Neuron (in vitro differentiated cells): ENCODE measurements around the gene LUZP2.

ENCODE experiments used
- H2AFZ ChIP-seq: one replicate; pipeline ENCODE4 v1.6.1; 2013; ENCODE audit warnings: low read depth, mild to moderate bottlenecking, inconsistent platforms, low read length, moderate library complexity
- H3K27me3 ChIP-seq: one replicate; pipeline ENCODE4 v1.6.1; 2013; ENCODE audit warnings: low read length; ENCODE audit not compliant: insufficient read depth
- H3K36me3 ChIP-seq: one replicate; pipeline ENCODE4 v1.6.1; 2013; ENCODE audit warnings: low read length; ENCODE audit not compliant: insufficient read depth
- H3K4me1 ChIP-seq: one replicate; pipeline ENCODE4 v1.6.1; 2013; ENCODE audit warnings: low read length; ENCODE audit not compliant: insufficient read depth
- H3K4me3 ChIP-seq: 2 replicates; pipeline ENCODE4 v1.5.1; 2013; ENCODE audit warnings: mild to moderate bottlenecking, low read length, moderate library complexity
- H3K9me3 ChIP-seq: one replicate; pipeline ENCODE4 v1.6.1; 2013; ENCODE audit warnings: low read length

Gene LUZP2

DNA sequence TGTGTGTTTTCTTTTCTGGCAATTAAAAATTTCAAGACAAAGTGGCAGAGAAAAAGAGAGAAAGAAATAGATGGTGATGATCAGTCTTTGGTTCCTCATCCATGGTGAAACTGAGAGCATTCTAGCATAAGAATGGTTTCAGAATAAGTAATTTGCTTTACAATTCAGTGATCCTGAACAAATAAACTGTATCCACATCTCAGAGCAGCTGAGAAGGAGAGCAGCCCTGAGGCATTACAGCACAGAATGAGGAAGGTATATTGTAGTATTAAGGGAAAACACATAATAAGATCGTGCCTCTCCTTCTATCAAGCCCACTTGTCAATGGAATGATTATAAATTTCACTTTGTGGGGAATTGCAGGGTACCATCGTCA, 17.4 kb downstream of the LUZP2 start:
- Histone ChIP-seq H2AFZ (no peak overlapping the region), H3K27me3 (no peaks in the 10 kb centered on the region), H3K36me3 (no peaks in the 10 kb centered on the region), H3K4me1 (peaks cover 15% of the 10 kb centered on the region), H3K9me3 (no peaks in the 10 kb centered on the region), H3K4me3 (no peak overlapping the region)

DNA sequence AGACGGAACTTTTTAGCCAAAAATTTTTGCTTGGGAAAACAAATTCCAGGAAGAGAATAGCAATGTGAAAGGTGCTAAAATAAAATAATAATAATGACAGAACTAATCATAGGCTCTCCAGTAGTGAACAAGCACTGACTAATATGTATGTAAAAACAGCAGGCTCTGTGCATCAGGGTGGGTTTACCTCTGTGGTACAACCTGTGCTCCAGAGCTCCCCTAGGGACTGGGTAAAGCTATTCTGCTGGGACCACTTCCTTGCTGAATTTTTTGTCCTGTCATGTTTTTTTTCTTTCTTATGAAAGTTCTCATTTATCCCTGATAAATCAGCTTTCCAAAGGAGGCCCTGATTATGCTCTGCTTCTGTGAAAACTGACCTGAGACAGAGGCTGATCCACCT, 18.8 kb downstream of the LUZP2 start:
- Histone ChIP-seq H3K4me3 (no peak overlapping the region), H2AFZ (no peak overlapping the region), H3K36me3 (no peaks in the 10 kb centered on the region), H3K9me3 (no peaks in the 10 kb centered on the region), H3K4me1 (peaks cover 15% of the 10 kb centered on the region), H3K27me3 (no peaks in the 10 kb centered on the region)

DNA sequence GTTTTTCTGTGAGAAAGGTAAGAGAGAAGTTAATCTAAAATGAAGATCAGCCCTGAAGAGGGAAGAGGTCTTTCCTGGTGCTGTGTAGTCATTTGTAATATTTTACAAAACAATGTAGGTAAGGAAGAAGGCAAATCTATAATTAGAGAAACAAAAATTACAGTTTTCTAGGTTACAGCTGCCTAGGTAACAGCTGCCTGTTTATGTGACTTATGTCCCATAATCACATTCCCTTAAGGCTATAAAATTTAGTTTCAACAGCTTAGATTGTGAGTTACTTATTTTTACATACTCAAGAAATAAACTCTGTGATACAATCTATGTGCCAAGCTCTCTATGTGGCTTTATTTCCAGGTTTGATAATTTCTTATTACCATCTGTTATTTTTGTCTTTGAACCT, 19.8 kb downstream of the LUZP2 start:
- Histone ChIP-seq H3K4me3 (no peak overlapping the region), H3K27me3 (no peaks in the 10 kb centered on the region), H3K9me3 (no peaks in the 10 kb centered on the region)

DNA sequence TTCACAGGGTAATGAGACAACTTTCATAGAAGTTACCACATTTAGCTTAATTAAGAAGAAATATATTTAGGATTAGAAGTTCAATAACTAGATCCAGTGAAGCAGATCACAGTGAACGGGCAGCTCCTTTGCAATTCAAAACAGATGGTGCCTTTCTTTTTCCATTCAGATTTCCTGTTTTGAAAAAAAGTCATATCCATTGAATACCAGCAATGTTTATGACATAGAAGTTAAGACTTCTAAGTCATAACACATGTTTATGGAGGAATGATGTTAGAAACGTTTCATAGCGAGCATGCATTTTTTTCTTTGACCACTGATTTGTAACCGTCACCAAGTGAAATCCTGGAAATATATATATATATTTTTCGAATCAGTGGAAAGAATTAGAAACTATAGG, 24.7 kb downstream of the LUZP2 start:
- H3K36me3 ChIP-seq = no peaks in the 10 kb centered on the region
- H3K9me3 ChIP-seq = no peaks in the 10 kb centered on the region
- H3K4me3 ChIP-seq = no peak overlapping the region
- no peak overlapping the region for H2AFZ ChIP-seq
- H3K27me3 ChIP-seq = no peaks in the 10 kb centered on the region
- H3K4me1 ChIP-seq = no peaks in the 10 kb centered on the region

More for the DNA sequence above, 19.8 kb downstream of the LUZP2 start:
- Histone ChIP-seq H2AFZ (no peak overlapping the region), H3K4me1 (peaks cover 15% of the 10 kb centered on the region), H3K36me3 (no peaks in the 10 kb centered on the region)

- Histone ChIP-seq H2AFZ (no peak overlapping the region), H3K4me3 (no peak overlapping the region), H3K36me3 (no peaks in the 10 kb centered on the region), H3K4me1 (no peaks in the 10 kb centered on the region), H3K27me3 (no peaks in the 10 kb centered on the region), H3K9me3 (no peaks in the 10 kb centered on the region)
Measured at GRCh38 chr11:24524156-24524555, 27.3 kb downstream of the LUZP2 start.

DNA sequence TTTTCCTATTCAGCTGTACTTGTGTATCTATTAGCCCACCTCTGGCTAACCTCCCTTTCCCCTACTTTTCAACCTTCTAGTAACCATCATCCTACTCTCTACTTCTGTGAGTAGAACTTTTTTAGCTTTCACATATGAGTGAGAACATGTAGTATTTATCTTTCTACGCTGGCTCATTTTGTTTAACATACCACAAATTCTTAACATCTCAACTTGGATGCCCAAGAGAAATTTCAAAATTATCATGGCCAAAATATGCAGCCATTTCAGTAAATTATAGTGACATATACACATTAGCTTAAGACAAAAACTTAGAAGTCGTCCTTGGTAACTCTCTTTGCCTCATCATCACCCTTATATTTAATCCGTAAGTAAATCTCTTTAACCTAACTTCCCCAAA, 34.7 kb downstream of the LUZP2 start:
- no peaks in the 10 kb centered on the region for H3K36me3 ChIP-seq
- H3K4me3 ChIP-seq = no peak overlapping the region
- H2AFZ ChIP-seq = no peak overlapping the region
- no peaks in the 10 kb centered on the region for H3K27me3 ChIP-seq
- no peaks in the 10 kb centered on the region for H3K9me3 ChIP-seq
- H3K4me1 ChIP-seq = no peaks in the 10 kb centered on the region

- no peak overlapping the region for H3K4me3 ChIP-seq
- no peaks in the 10 kb centered on the region for H3K36me3 ChIP-seq
- no peaks in the 10 kb centered on the region for H3K27me3 ChIP-seq
- H2AFZ ChIP-seq = no peak overlapping the region
- H3K4me1 ChIP-seq = no peaks in the 10 kb centered on the region
- H3K9me3 ChIP-seq = no peaks in the 10 kb centered on the region
Measured at GRCh38 chr11:24543771-24544170, 46.9 kb downstream of the LUZP2 start.

- Histone ChIP-seq H3K9me3 (no peaks in the 10 kb centered on the region), H3K4me3 (no peak overlapping the region), H2AFZ (no peak overlapping the region), H3K36me3 (no peaks in the 10 kb centered on the region), H3K27me3 (no peaks in the 10 kb centered on the region), H3K4me1 (no peaks in the 10 kb centered on the region)
Measured at GRCh38 chr11:24556693-24557092, 59.8 kb downstream of the LUZP2 start.

GRCh38 chr11:24559315-24559714, 62.5 kb downstream of the LUZP2 start:
- Histone ChIP-seq H3K4me1 (no peaks in the 10 kb centered on the region), H3K27me3 (no peaks in the 10 kb centered on the region)

DNA sequence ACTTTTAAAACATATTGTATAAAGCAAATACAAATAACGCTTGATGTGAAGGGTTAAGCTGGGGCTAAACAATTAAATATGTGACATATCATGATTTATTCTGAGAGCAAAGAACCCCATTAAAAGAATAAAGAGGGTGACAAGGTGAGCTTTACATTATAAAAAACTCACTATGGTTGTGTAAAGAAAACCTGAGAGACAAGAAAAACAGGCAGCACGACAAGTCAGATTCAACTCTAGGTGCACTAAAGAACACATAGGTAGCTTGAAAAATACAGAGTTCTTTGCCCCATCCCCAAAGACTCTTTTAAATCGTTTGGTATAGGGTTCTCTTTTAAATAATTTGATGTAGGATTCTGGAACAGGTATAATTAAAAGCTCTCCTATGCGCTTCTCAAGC, 63.5 kb downstream of the LUZP2 start:
- Histone ChIP-seq H3K36me3 (no peaks in the 10 kb centered on the region), H3K27me3 (no peaks in the 10 kb centered on the region), H3K4me1 (no peaks in the 10 kb centered on the region), H2AFZ (no peak overlapping the region), H3K9me3 (no peaks in the 10 kb centered on the region), H3K4me3 (no peak overlapping the region)

More at GRCh38 chr11:24559315-24559714, 62.5 kb downstream of the LUZP2 start:
- Histone ChIP-seq H3K9me3 (no peaks in the 10 kb centered on the region), H3K4me3 (no peak overlapping the region), H2AFZ (no peak overlapping the region), H3K36me3 (no peaks in the 10 kb centered on the region)

GRCh38 chr11:24567380-24567779, 70.5 kb downstream of the LUZP2 start:
- H3K4me1 ChIP-seq = no peaks in the 10 kb centered on the region
- no peaks in the 10 kb centered on the region for H3K27me3 ChIP-seq
- no peaks in the 10 kb centered on the region for H3K36me3 ChIP-seq
- H3K9me3 ChIP-seq = no peaks in the 10 kb centered on the region
- no peak overlapping the region for H2AFZ ChIP-seq
- H3K4me3 ChIP-seq = no peak overlapping the region

DNA sequence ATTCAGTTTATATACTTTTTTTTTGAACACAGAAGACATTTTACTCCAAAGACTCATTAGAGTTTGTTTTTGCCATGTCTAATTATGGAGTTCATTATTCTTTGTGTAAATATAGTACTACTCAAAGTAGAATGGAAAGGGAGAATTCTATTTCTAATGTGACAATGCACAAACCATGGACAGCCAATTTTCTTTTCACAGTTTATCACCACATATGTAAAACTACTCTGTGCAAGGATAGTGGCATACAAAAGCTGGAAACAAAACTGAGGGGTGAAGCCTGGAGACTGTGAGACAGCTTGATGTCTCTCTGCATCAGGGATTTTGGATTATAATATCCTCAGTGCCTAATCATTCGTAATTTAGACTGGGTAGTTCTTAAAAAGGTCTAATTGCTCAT, 75.5 kb downstream of the LUZP2 start:
- Histone ChIP-seq H3K36me3 (no peaks in the 10 kb centered on the region), H3K4me1 (no peaks in the 10 kb centered on the region), H3K4me3 (no peak overlapping the region), H3K27me3 (no peaks in the 10 kb centered on the region), H2AFZ (no peak overlapping the region), H3K9me3 (no peaks in the 10 kb centered on the region)

- Histone ChIP-seq H3K36me3 (no peaks in the 10 kb centered on the region), H3K4me1 (no peaks in the 10 kb centered on the region), H3K27me3 (no peaks in the 10 kb centered on the region), H3K9me3 (no peaks in the 10 kb centered on the region), H2AFZ (no peak overlapping the region), H3K4me3 (no peak overlapping the region)
Measured at GRCh38 chr11:24574461-24574860, 77.6 kb downstream of the LUZP2 start.

GRCh38 chr11:24575392-24575791, 78.5 kb downstream of the LUZP2 start:
- Histone ChIP-seq H3K9me3 (no peaks in the 10 kb centered on the region), H2AFZ (no peak overlapping the region), H3K4me3 (no peak overlapping the region), H3K27me3 (no peaks in the 10 kb centered on the region), H3K36me3 (no peaks in the 10 kb centered on the region), H3K4me1 (no peaks in the 10 kb centered on the region)
